ENCODE data around the gene TMEM108.
"Not testable (repeated sequence)": the region's sequence is repeated elsewhere in the genome, so short reads cannot be mapped to it uniquely, and the experiment has no call there.

The TMEM108 gene

DNA sequence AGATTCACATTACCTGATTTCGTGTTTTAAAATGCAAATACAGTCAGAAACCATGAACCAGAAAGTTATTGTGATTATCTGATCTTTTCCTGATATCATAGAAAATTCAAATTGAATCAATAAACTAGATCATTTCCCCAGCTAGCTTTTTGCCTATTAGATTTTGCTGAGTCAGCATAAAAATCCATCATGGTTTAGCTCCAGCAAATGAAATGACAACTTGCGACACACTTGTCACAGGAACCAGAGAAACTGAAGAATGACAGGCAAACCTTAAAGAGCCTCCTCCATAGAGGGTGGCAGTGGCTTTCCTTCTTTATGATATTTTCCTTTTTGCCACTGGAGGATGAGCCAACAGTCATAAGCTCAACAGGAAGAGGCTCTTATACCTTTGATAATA, 30.6 kb upstream of the TMEM108 start (continued):
- TF ChIP-seq, protein P1, sequence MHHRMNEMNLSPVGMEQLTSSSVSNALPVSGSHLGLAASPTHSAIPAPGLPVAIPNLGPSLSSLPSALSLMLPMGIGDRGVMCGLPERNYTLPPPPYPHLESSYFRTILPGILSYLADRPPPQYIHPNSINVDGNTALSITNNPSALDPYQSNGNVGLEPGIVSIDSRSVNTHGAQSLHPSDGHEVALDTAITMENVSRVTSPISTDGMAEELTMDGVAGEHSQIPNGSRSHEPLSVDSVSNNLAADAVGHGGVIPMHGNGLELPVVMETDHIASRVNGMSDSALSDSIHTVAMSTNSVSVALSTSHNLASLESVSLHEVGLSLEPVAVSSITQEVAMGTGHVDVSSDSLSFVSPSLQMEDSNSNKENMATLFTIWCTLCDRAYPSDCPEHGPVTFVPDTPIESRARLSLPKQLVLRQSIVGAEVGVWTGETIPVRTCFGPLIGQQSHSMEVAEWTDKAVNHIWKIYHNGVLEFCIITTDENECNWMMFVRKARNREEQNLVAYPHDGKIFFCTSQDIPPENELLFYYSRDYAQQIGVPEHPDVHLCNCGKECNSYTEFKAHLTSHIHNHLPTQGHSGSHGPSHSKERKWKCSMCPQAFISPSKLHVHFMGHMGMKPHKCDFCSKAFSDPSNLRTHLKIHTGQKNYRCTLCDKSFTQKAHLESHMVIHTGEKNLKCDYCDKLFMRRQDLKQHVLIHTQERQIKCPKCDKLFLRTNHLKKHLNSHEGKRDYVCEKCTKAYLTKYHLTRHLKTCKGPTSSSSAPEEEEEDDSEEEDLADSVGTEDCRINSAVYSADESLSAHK (tag by site-specific recombination; IDR thresholded peaks at IDR 0.05), result no peak
- TF ChIP-seq ZNF114 (tag by site-specific recombination; IDR thresholded peaks at IDR 0.05) (no peak), IKZF3 (tag by site-specific recombination; IDR thresholded peaks at IDR 0.05) (no peak), ZFP3 (tag by site-specific recombination; IDR thresholded peaks at IDR 0.05; ENCODE audit: low read depth) (no peak), REPIN1 (tag by site-specific recombination; IDR thresholded peaks at IDR 0.05; ENCODE audit: low read depth) (no peak)
- TF ChIP-seq, protein P2, sequence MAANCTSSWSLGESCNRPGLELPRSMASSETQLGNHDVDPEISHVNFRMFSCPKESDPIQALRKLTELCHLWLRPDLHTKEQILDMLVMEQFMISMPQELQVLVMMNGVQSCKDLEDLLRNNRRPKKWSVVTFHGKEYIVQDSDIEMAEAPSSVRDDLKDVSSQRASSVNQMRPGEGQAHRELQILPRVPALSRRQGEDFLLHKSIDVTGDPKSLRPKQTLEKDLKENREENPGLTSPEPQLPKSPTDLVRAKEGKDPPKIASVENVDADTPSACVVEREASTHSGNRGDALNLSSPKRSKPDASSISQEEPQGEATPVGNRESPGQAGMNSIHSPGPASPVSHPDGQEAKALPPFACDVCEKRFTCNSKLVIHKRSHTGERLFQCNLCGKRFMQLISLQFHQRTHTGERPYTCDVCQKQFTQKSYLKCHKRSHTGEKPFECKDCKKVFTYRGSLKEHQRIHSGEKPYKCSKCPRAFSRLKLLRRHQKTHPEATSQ (tag by site-specific recombination; IDR thresholded peaks at IDR 0.05), result no peak

DNA sequence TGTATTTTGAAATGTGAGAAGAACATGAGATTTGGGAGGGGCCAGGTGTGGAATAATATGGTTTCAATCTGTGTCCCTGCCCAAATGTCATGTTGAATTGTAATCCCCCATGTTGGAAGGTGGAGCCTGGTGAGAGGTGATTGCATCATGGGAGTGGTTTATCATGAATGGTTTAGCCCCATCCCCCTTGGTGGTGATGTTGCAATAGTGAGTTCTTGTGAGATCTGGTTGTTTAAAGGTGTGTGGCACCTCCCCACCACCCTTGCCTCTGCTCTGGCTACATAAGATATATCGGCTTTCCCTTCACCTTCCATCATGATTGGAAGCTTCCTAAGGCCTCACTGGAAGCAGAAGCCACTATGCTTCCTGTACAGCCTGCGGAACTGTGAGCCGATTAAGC, 23.9 kb upstream of the TMEM108 start:
- Histone ChIP-seq H3K4me3 (ENCODE audit: low read depth, low read length) (no peak overlapping the region), H3K27ac (ENCODE audit: extremely low read depth, low read depth, low read length) (no peak overlapping the region), H3K36me3 (ENCODE audit: control insufficient read depth in 2 of 2, insufficient read depth in 1 of 2, low read length in 2 of 2) (no peaks in the 10 kb centered on the region), H3K4me1 (ENCODE audit: control insufficient read depth, insufficient read depth, low read length) (0 out of 2 replicates have a peak, but pooled peaks cover 2% of the 10 kb centered on the region), H3K9me3 (ENCODE audit: control insufficient read depth, insufficient read depth, low read depth, low read length) (no peaks in the 10 kb centered on the region)
- TF ChIP-seq, protein P3, sequence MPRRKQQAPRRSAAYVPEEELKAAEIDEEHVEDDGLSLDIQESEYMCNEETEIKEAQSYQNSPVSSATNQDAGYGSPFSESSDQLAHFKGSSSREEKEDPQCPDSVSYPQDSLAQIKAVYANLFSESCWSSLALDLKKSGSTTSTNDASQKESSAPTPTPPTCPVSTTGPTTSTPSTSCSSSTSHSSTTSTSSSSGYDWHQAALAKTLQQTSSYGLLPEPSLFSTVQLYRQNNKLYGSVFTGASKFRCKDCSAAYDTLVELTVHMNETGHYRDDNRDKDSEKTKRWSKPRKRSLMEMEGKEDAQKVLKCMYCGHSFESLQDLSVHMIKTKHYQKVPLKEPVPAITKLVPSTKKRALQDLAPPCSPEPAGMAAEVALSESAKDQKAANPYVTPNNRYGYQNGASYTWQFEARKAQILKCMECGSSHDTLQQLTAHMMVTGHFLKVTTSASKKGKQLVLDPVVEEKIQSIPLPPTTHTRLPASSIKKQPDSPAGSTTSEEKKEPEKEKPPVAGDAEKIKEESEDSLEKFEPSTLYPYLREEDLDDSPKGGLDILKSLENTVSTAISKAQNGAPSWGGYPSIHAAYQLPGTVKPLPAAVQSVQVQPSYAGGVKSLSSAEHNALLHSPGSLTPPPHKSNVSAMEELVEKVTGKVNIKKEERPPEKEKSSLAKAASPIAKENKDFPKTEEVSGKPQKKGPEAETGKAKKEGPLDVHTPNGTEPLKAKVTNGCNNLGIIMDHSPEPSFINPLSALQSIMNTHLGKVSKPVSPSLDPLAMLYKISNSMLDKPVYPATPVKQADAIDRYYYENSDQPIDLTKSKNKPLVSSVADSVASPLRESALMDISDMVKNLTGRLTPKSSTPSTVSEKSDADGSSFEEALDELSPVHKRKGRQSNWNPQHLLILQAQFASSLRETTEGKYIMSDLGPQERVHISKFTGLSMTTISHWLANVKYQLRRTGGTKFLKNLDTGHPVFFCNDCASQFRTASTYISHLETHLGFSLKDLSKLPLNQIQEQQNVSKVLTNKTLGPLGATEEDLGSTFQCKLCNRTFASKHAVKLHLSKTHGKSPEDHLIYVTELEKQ (tag by site-specific recombination; IDR thresholded peaks at IDR 0.05; ENCODE audit: borderline replicate concordance), result no peak
- TF ChIP-seq, protein P4, sequence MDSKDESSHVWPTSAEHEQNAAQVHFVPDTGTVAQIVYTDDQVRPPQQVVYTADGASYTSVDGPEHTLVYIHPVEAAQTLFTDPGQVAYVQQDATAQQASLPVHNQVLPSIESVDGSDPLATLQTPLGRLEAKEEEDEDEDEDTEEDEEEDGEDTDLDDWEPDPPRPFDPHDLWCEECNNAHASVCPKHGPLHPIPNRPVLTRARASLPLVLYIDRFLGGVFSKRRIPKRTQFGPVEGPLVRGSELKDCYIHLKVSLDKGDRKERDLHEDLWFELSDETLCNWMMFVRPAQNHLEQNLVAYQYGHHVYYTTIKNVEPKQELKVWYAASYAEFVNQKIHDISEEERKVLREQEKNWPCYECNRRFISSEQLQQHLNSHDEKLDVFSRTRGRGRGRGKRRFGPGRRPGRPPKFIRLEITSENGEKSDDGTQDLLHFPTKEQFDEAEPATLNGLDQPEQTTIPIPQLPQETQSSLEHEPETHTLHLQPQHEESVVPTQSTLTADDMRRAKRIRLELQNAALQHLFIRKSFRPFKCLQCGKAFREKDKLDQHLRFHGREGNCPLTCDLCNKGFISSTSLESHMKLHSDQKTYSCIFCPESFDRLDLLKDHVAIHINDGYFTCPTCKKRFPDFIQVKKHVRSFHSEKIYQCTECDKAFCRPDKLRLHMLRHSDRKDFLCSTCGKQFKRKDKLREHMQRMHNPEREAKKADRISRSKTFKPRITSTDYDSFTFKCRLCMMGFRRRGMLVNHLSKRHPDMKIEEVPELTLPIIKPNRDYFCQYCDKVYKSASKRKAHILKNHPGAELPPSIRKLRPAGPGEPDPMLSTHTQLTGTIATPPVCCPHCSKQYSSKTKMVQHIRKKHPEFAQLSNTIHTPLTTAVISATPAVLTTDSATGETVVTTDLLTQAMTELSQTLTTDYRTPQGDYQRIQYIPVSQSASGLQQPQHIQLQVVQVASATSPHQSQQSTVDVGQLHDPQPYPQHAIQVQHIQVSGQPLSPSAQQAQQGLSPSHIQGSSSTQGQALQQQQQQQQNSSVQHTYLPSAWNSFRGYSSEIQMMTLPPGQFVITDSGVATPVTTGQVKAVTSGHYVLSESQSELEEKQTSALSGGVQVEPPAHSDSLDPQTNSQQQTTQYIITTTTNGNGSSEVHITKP (tag by site-specific recombination; IDR thresholded peaks at IDR 0.05), result peak; percentile 38; the same call in 1 of the 2 replicates
- no peak for TF ChIP-seq ZNF335 (tag by site-specific recombination; conservative IDR thresholded peaks at IDR 0.05)
- no peak for TF ChIP-seq PRDM1 (tag by site-specific recombination; IDR thresholded peaks at IDR 0.05)
- TF ChIP-seq, protein P5, sequence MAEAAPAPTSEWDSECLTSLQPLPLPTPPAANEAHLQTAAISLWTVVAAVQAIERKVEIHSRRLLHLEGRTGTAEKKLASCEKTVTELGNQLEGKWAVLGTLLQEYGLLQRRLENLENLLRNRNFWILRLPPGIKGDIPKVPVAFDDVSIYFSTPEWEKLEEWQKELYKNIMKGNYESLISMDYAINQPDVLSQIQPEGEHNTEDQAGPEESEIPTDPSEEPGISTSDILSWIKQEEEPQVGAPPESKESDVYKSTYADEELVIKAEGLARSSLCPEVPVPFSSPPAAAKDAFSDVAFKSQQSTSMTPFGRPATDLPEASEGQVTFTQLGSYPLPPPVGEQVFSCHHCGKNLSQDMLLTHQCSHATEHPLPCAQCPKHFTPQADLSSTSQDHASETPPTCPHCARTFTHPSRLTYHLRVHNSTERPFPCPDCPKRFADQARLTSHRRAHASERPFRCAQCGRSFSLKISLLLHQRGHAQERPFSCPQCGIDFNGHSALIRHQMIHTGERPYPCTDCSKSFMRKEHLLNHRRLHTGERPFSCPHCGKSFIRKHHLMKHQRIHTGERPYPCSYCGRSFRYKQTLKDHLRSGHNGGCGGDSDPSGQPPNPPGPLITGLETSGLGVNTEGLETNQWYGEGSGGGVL (tag by site-specific recombination; IDR thresholded peaks at IDR 0.05), result no peak
- no peak for TF ChIP-seq ZNF214 (tag by site-specific recombination; IDR thresholded peaks at IDR 0.05; ENCODE audit: borderline replicate concordance)
- ChIA-PET POLR2A (no interaction called here), CTCF (no interaction called here)

DNA sequence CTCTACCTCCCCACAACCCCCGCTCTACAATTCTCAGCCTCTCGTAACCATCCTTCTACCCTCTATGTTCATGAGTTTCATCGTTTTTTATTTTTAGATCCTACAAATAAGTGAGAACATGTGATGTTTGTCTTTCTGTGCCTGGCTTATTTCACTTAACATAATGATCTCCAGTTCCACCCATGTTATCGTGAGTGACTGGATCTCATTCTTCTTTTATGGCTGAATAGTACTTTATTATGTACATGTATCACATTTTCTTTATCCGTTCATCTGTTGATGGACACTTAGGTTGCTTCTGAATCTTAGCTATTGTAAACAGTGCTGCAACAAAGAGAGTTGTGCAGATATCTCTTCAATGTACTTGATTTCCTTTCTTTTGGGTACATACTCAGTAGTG, 22.6 kb upstream of the TMEM108 start:
- H3K4me3 ChIP-seq (ENCODE audit: low read depth, low read length); POLR2A ChIA-PET; CTCF ChIA-PET; H3K36me3 ChIP-seq (ENCODE audit: control insufficient read depth in 2 of 2, insufficient read depth in 1 of 2, low read length in 2 of 2); H3K27ac ChIP-seq (ENCODE audit: extremely low read depth, low read depth, low read length); H3K4me1 ChIP-seq (ENCODE audit: control insufficient read depth, insufficient read depth, low read length); H3K9me3 ChIP-seq (ENCODE audit: control insufficient read depth, insufficient read depth, low read depth, low read length): not testable (repeated sequence)

All from HEK293 (cell line).